CD4-positive, alpha-beta T cell treated with Interleukin-4 for 4 hours (primary cell): ENCODE results near the gene NUDT1.
A peak's percentile ranks its signal among the peaks of the same experiment; 100 is the strongest.

Experiments used
- DNase-seq: peaks from one replicate; pipeline ENCODE4 v3.0.0-alpha.2; 2020

Gene NUDT1

GRCh38 chr7:2205036-2205780, 36.8 kb upstream of the NUDT1 start:
- no peak for DNase-seq

DNA sequence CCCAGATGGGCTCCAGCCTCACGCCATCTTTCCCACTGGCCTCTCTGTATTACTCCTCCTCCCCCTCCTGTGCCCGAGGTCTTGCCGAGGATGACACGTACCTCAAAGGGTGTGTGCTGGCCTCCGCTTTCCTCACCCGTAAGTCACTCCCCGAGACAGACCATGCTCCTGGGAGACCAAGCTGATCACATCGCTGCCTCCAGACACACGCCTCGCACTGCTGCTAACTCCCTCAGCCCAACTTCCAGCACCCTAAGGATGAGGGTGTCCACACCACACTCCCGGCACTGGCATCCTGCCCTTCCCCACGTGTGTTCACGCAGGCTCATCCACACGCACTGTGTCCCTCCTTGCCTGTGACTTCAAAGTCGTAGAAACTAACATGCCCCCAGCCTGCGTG, 33.3 kb upstream of the NUDT1 start:
- no peak for DNase-seq

GRCh38 chr7:2209146-2209960, 32.7 kb upstream of the NUDT1 start:
- DNase-seq, result peak; percentile 28

GRCh38 chr7:2209961-2210323, 32.1 kb upstream of the NUDT1 start:
- DNase-seq, result no peak

DNA sequence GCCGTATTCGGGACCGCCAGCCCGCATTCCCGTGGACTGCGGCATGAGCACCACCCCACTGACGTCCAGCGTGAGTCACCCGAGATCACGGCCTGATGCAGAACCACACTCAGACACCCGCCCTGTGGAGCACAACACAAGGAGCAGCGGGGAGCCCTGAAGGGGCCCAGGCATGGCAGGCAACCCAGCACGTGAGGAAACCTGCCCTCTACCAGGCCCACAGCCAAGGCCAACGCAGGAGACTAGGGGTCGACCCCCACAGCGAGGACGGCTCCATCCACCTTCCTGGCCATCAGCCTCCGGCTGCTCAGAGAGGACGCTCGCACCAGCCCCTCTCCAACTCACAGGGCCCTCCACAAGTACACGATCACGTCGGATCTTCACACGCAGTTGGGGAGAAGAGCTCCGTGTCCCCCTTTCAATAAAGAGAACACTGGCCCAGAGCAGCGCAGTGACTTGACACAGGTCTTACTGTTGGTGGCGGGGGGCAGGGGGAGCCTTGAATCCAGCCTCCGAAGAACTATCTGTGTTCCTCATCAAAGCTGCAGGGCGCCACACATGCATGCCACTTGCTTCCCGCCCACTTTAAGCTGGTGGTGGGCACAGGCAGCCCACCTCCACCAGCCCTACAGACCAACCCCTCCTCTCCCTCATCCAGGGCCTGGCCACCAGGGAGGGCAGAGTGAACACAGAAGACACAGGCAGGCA, 31.3 kb upstream of the NUDT1 start:
- no peak for DNase-seq

DNA sequence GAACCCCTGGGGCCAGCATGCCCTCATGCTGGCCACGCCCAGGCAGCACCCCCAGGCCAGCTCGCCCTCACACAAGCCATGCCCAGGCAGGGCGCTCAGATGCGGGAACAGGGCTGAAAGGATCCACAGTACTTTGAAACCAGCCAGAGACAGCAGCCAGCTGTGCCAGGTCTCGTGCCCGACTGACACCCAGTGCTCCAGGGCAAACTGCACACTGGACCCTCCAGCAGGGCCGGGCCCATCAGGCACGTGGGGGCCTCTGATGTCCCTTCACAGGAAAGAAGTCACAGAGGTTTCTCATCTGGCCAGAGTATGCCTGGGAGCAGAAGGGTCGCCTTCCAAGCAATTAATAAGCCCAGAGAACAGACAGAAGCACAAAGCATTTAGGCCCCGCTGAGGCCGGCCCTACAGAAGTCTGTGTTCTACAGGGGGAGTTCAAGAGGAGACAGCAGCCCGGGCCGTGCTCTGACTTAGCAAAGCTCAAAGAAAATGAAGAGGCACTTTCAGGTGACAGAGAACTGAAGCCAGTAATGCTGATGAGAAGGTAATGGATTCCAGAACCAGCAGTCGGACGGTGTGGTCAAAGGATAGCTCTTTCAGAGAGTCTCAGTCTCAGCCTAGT, 30.7 kb upstream of the NUDT1 start:
- DNase-seq, result no peak

- DNase-seq, result no peak
These were observed 30.1 kb upstream of the NUDT1 start for GRCh38 chr7:2211926-2212325.

DNA sequence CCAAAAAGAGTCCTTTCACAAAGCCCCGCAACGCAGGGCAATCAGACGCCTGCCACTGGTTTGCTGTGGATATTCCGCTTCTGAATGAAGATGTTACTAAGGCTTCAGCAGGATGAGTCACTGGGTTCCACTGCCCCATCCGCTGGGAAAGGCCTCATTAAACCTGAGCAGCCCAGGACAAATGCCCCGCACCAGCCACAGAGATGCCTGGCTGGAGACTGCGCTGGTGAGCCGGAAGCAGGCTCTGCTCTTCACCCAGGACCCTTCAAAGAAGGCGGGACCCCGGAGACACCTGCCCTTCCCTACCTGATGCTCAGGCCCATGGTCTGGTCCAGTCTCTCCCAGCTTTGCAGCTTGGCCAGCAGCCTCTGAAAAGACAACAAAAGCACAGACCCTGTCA, 29.1 kb upstream of the NUDT1 start:
- no peak for DNase-seq

DNA sequence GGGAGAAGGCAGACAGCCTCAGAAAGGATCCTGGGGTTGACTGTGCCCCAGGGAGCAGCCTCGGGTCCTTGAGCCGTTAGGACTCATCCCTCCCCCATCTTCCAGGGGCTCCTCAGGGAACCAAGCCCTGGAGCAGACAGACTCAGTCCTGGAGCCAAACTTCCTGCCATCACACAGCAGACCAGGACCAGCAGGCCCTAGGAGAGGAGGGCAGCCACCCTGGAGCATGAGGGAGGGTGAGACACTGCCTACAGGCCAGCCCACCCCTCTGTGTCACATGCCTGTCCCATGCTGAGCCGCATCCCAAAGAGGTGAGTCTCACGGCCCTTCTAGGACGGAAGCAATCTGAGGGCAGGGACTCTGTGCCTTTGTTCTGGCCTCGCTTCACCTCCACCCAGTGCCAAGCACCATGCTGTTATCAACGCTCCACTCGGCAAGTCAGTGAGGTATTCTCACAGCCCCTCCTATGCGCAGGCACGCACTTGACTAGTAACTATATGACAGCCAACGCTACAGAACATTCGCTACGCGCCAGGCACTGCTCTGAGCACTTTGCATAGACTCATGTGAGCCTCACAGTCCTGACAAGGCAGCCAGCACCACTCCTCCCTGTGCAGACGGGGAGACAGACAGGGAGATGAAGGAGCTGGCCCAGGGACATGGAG, 28.3 kb upstream of the NUDT1 start:
- no peak for DNase-seq

- peak; percentile 22 for DNase-seq
These were observed 27.4 kb upstream of the NUDT1 start for GRCh38 chr7:2214636-2215035.

GRCh38 chr7:2215851-2216250, 26.2 kb upstream of the NUDT1 start:
- DNase-seq, result no peak

DNA sequence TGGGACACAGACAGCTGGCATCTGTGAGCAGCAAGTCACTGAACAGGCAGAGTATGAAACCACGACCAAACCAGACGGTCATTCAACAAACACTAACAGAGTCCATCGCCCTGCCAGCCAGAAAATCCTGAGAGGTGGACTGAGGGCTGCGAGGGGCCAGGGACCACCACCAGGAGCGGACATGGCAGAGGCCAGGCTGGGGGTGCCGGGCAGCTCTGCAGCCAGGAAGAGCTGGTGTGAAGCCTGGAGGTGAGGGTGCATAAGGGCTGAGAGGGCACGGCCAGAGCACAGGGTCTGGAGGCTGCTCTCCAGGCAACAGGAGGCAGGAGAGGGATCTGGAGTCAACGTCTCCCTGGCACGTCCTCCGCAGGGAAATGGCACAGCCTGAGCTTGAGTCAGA, 24.8 kb upstream of the NUDT1 start:
- no peak for DNase-seq

GRCh38 chr7:2217716-2218443, 24.1 kb upstream of the NUDT1 start:
- no peak for DNase-seq

DNA sequence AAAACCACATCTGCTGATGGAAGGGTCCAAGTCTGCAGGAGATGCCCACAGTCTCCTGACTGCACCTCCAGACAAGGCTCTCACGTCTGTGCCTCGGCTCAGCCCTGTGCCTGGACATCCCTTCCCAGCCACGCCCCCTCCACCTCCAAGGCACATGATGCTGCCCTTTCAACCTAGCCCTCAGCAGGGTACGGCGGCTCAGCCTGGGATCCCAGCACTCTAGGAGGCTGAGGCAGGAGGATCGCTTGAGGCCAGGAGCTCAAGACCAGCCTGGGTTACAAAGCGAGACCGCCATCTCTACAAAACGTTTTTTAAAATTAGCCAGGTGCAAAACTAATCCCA, 23.6 kb upstream of the NUDT1 start:
- no peak for DNase-seq

DNA sequence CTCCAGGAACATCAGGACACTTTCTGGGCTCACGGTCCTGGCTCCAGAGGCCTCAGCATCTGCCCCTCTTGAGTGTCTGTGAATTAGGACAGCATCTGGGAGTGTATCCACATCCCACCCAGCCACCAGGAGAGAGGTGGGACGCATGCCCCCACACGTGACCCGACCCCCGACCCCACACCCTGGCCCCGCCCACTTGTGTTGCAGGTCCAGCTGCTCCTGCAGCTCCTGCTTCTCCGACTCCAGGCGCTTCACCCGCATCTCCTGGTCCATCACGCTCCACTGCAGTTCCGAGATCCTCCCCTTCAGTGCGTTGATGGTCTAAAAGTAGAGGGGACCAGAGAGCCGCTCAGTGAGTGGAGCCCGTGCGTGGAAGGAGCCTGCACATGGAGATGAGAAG, 22.9 kb upstream of the NUDT1 start:
- no peak for DNase-seq

DNA sequence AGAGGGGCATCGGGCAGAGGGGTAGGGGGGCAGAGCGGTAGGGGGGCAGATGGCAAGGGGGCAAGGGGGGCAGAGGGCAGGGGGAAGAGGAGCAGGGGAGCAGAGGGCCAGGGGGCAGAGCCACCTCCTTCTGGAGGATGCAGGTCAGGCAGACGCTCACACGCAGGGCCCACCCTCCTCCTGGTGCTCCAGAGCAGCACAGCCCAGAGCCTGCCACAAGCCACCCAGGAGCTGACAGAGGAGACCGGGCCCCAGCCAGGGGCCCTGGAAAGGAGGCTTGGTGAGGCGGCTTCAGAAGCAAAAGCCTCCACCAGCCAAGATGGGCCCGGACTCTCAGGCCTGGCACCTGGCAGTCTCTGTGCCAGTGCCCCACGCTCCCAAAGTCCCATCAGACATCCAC, 22.4 kb upstream of the NUDT1 start:
- DNase-seq, result no peak

GRCh38 chr7:2220030-2220429, 22.0 kb upstream of the NUDT1 start:
- DNase-seq, result no peak

DNA sequence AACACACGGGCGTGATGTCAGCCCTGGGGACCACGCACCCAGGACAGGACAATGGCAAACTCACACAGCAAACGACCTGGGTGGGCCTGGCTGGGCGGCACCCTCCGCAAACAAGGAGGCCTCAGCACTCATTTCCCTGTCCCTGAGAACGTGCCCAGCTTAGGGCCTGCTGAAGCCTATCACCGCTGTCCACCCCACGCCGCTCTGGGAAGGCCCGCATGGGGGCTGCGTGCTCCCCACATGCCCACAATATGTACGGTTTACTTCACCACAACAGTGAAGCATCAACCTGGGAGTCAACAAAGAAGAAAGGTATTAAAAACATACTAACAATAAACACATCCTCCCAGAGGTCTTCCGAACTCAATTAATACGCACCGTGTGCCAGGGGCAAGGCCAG, 21.5 kb upstream of the NUDT1 start:
- no peak for DNase-seq

GRCh38 chr7:2220954-2221353, 21.1 kb upstream of the NUDT1 start:
- DNase-seq, result no peak

DNA sequence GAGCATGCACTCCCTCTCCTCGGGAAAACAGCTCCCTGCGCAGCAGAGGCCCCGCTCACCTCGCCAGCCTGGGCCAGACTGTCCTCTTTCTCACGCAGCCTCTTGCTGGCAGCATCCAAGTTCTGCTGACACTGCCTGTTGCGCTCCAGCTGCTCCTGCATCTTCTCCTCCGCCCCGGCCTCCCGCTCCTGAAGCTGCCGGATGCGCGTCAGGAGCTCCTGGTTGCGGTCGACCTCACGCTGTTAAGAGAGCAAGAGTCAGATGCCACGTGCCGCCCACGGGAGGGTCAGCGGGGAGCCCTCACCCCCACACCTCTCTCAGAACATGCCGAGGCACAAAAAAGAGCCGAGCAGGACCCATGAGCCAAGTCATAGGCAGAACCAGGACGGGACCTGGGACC, 19.5 kb upstream of the NUDT1 start:
- no peak for DNase-seq

- DNase-seq, result no peak
These were observed 18.7 kb upstream of the NUDT1 start for GRCh38 chr7:2223321-2223720.

DNA sequence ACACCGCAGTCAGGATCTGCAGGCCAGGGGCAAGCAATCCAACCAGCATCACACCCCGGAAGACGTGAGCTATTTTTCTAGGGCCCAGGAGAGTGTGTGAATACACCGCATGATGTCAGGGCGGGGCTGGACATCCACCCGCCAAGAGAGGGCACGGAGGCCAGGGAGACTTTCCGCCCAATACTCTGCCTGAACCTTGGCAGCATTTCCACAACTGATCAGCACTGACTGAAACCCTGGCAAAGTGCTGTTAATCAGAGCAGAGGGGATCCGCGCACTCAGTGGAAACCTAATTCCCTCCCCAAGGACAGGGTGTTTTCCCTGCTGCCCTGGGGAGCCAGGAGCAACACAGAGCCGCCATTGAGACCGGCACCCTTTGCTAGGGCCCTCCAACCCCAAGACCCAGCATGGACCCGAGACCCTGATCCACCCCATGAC, 17.5 kb upstream of the NUDT1 start:
- DNase-seq, result no peak
